Gastroesophageal sphincter (tissue), 4 donors: ENCODE results near the gene VWC2. TPM values are rescaled to one million over a fixed set of nuclear protein-coding genes. Genes with fewer than 3 reads are reported as not detected.

Source experiments
- ATAC-seq: fragments of 150-250 bp; one replicate; pipeline ENCODE4 v1.9.1; 2016; ENCODE audit warnings: mild to moderate bottlenecking, moderate library complexity
- H3K27ac ChIP-seq, 4 donors: fragments of 200-600 bp; sonication (generic) in 3 of 4; 1 replicate in 3 of 4; 2 replicates in 1 of 4; pipeline ENCODE4 v1.5.1; 2016 to 2019
- H3K27me3 ChIP-seq: fragments of 200-600 bp; sonication (generic); one replicate; pipeline ENCODE4 v1.5.1; 2019
- H3K36me3 ChIP-seq, 2 donors: fragments of 200-600 bp; sonication (generic); one replicate each; pipeline ENCODE4 v1.5.1; 2019; ENCODE audit warnings: control low read depth in 1 of 2
- H3K4me1 ChIP-seq, 3 donors: fragments of 200-600 bp; sonication (generic); 1 replicate in 2 of 3; 2 replicates in 1 of 3; pipeline ENCODE4 v1.5.1; 2016 to 2019; ENCODE audit warnings: control low read depth in 2 of 3
- H3K4me3 ChIP-seq, 2 donors: fragments of 200-600 bp; sonication (generic); one replicate each; pipeline ENCODE4 v1.5.1; 2019; ENCODE audit warnings: mild to moderate bottlenecking in 1 of 2, moderate library complexity in 1 of 2
- H3K9me3 ChIP-seq, 3 donors: fragments of 200-600 bp; sonication (generic); one replicate each; pipeline ENCODE4 v1.5.1; 2017 to 2019; ENCODE audit warnings: control low read depth in 2 of 3
- CTCF ChIP-seq, 4 experiments: fragments of 200-600 bp in 2 of 4; fragments of 450-650 bp in 2 of 4; sonication (generic) in 1 of 4; IDR thresholded peaks; one replicate each; pipeline ENCODE4 v1.5.1; 2017 to 2019; ENCODE audit warnings: antibody characterized with exemption in 4 of 4, mild to moderate bottlenecking in 2 of 4, moderate library complexity in 2 of 4
- EP300 ChIP-seq: sonication (generic); formaldehyde crosslinking; IDR thresholded peaks from one replicate; pipeline ENCODE4 v1.6.1; 2017; ENCODE audit warnings: antibody characterized with exemption, mild to moderate bottlenecking
- POLR2A ChIP-seq, 2 donors: fragments of 450-650 bp; IDR thresholded peaks; one replicate each; pipeline ENCODE4 v1.6.1; 2017; ENCODE audit warnings: antibody characterized with exemption in 2 of 2, mild to moderate bottlenecking in 2 of 2, moderate library complexity in 1 of 2
- POLR2AphosphoS5 ChIP-seq: sonication (generic); formaldehyde crosslinking; IDR thresholded peaks from one replicate; pipeline ENCODE4 v1.6.1; 2017; ENCODE audit warnings: antibody characterized with exemption
- WGBS, 2 donors: methylation state at CpG; one replicate each; pipeline ENCODE4 v1.1.5; 2018; ENCODE audit warnings: low coverage in 1 of 2; 5-methylcytosine and 5-hydroxymethylcytosine counted together
- total RNA-seq, 4 donors: library from RNA; depleted of rRNA; stranded (reverse); fragments of >200 nt; gene quantifications; one replicate each; pipeline ENCODE4 v1.1.0, GENCODE V29; 2016

VWC2 gene
- total RNA-seq, 4 donors from 2014 or later, result 0.08 to 0.13 TPM; not detected in 2

GRCh38 chr7:49855281-49855980, 82.0 kb downstream of the VWC2 start:
- no peaks in the 10 kb centered on the region for H3K4me1 ChIP-seq
- H3K27ac ChIP-seq, result no peak overlapping the region
- no peaks in the 10 kb centered on the region for H3K27me3 ChIP-seq
- H3K4me3 ChIP-seq, result no peak overlapping the region
- no peak for TF ChIP-seq POLR2AphosphoS5
- no peak for TF ChIP-seq EP300
- TF ChIP-seq POLR2A (IDR thresholded peaks at IDR 0.05), result no peak
- no peak for TF ChIP-seq CTCF (IDR thresholded peaks at IDR 0.05)
- H3K9me3 ChIP-seq, result no peaks in the 10 kb centered on the region
- ATAC-seq, result no peak
- no peaks in the 10 kb centered on the region for H3K36me3 ChIP-seq
- 40 to 46% methylated on average over 3 to 4 of the region's 7 CpGs for WGBS, 2 donors

GRCh38 chr7:49860293-49860692, 86.9 kb downstream of the VWC2 start:
- no peak overlapping the region for H3K4me3 ChIP-seq
- H3K27ac ChIP-seq, result no peak overlapping the region
- no peak for ATAC-seq
- H3K27me3 ChIP-seq, result no peaks in the 10 kb centered on the region
- H3K36me3 ChIP-seq, result no peaks in the 10 kb centered on the region
- no peaks in the 10 kb centered on the region for H3K4me1 ChIP-seq
- 83% methylated on average over 1 of the region's 1 CpG; no CpG with 5 or more reads in 1 of the 2 donors for WGBS, 2 donors
- no peaks in the 10 kb centered on the region for H3K9me3 ChIP-seq
- TF ChIP-seq CTCF (IDR thresholded peaks at IDR 0.05) (no peak), POLR2A (IDR thresholded peaks at IDR 0.05) (no peak), POLR2AphosphoS5 (no peak), EP300 (no peak)

GRCh38 chr7:49866076-49866735, 92.8 kb downstream of the VWC2 start:
- Histone ChIP-seq H3K36me3 (no peaks in the 10 kb centered on the region), H3K27ac (no peak overlapping the region), H3K4me1 (no peaks in the 10 kb centered on the region), H3K4me3 (no peak overlapping the region), H3K9me3 (no peaks in the 10 kb centered on the region), H3K27me3 (peaks cover 5% of the 10 kb centered on the region)
- 20 to 50% methylated on average over 1 to 7 of the region's 10 CpGs for WGBS, 2 donors
- TF ChIP-seq CTCF (IDR thresholded peaks at IDR 0.05) (no peak), EP300 (no peak), POLR2AphosphoS5 (no peak), POLR2A (IDR thresholded peaks at IDR 0.05) (no peak)
- no peak for ATAC-seq

- Histone ChIP-seq H3K9me3 (no peaks in the 10 kb centered on the region), H3K36me3 (no peaks in the 10 kb centered on the region), H3K27me3 (peaks cover 5% of the 10 kb centered on the region), H3K4me3 (no peak overlapping the region), H3K27ac (no peak overlapping the region), H3K4me1 (no peaks in the 10 kb centered on the region)
- 20 to 63% methylated on average over 2 to 3 of the region's 5 CpGs for WGBS, 2 donors
- TF ChIP-seq EP300, result no peak
- TF ChIP-seq CTCF (IDR thresholded peaks at IDR 0.05), result no peak
- TF ChIP-seq POLR2A (IDR thresholded peaks at IDR 0.05), result no peak
- no peak for TF ChIP-seq POLR2AphosphoS5
- ATAC-seq, result no peak
Observed at GRCh38 chr7:49866910-49867309, 93.5 kb downstream of the VWC2 start.

GRCh38 chr7:49873420-49873819, 100.0 kb downstream of the VWC2 start:
- no peaks in the 10 kb centered on the region for H3K27me3 ChIP-seq
- WGBS, 2 donors, result 67 to 83% methylated on average over 1 of the region's 1 CpG
- H3K36me3 ChIP-seq, result no peaks in the 10 kb centered on the region
- H3K27ac ChIP-seq, result no peak overlapping the region
- TF ChIP-seq EP300 (no peak), POLR2A (IDR thresholded peaks at IDR 0.05) (no peak), POLR2AphosphoS5 (no peak), CTCF (IDR thresholded peaks at IDR 0.05) (no peak)
- H3K4me3 ChIP-seq, result no peak overlapping the region
- ATAC-seq, result no peak
- H3K4me1 ChIP-seq, result no peaks in the 10 kb centered on the region
- H3K9me3 ChIP-seq, result no peaks in the 10 kb centered on the region
